Hepatocyte (in vitro differentiated cells): Measurements from ENCODE around the gene NUP43. TPM values are rescaled to one million over a fixed set of nuclear protein-coding genes. Genes with fewer than 3 reads are reported as not detected.
A peak's percentile ranks its signal among the peaks of the same experiment; 100 is the strongest.

Experiments
- DNase-seq: peaks from one replicate; pipeline ENCODE4 v3.0.0-alpha.2; 2016; ENCODE audit warnings: low spot score
- H2AFZ ChIP-seq: fragments of 200-600 bp; sonication (generic); 2 replicates; pipeline ENCODE4 v1.6.0; 2016; ENCODE audit warnings: antibody characterized with exemption, mild to moderate bottlenecking
- H3K27ac ChIP-seq: fragments of 200-600 bp; sonication (generic); 2 replicates; pipeline ENCODE4 v1.5.1; 2016; ENCODE audit warnings: mild to moderate bottlenecking
- H3K27me3 ChIP-seq: fragments of 200-600 bp; sonication (generic); 2 replicates; pipeline ENCODE4 v1.6.1; 2016
- H3K36me3 ChIP-seq: fragments of 200-600 bp; sonication (generic); replicated peaks from 2 replicates; pipeline ENCODE4 v1.5.1; 2016; ENCODE audit warnings: low read depth; ENCODE audit not compliant: insufficient read depth
- H3K4me1 ChIP-seq: fragments of 200-600 bp; sonication (generic); 2 replicates; pipeline ENCODE4 v1.5.1; 2016; ENCODE audit warnings: mild to moderate bottlenecking, moderate library complexity; ENCODE audit not compliant: insufficient read depth
- H3K4me2 ChIP-seq: fragments of 200-600 bp; sonication (generic); 2 replicates; pipeline ENCODE4 v1.6.0; 2016
- H3K4me3 ChIP-seq: fragments of 200-600 bp; sonication (generic); 2 replicates; pipeline ENCODE4 v1.5.1; 2016; ENCODE audit warnings: mild to moderate bottlenecking
- H3K79me2 ChIP-seq: fragments of 200-600 bp; sonication (generic); 2 replicates; pipeline ENCODE4 v1.6.0; 2017; ENCODE audit warnings: mild to moderate bottlenecking
- H3K9me2 ChIP-seq: fragments of 200-600 bp; sonication (generic); replicated peaks from 2 replicates; pipeline ENCODE4 v1.6.0; 2017; ENCODE audit warnings: mild to moderate bottlenecking; ENCODE audit not compliant: insufficient read depth
- H3K9me3 ChIP-seq: fragments of 200-600 bp; sonication (generic); 2 replicates; pipeline ENCODE4 v1.5.1; 2016; ENCODE audit warnings: low read depth, mild to moderate bottlenecking
- H4K20me1 ChIP-seq: fragments of 200-600 bp; sonication (generic); 2 replicates; pipeline ENCODE4 v1.6.0; 2016; ENCODE audit warnings: mild to moderate bottlenecking; ENCODE audit not compliant: insufficient read depth, poor library complexity, severe bottlenecking
- CTCF ChIP-seq: fragments of 200-600 bp; sonication (generic); IDR thresholded peaks from 2 replicates; pipeline ENCODE4 v1.5.1; 2016; ENCODE audit warnings: antibody characterized with exemption, mild to moderate bottlenecking; ENCODE audit not compliant: poor library complexity
- EZH2 ChIP-seq: fragments of 200-600 bp; sonication (generic); IDR thresholded peaks from 2 replicates; pipeline ENCODE4 v1.6.1; 2016; ENCODE audit warnings: antibody characterized with exemption, mild to moderate bottlenecking, borderline replicate concordance
- EZH2phosphoT487 ChIP-seq: fragments of 200-600 bp; sonication (generic); IDR thresholded peaks from one replicate; pipeline ENCODE4 v1.6.1; 2018; ENCODE audit warnings: antibody characterized with exemption, mild to moderate bottlenecking, low read depth, moderate library complexity; ENCODE audit not compliant: unreplicated experiment, severe bottlenecking
- WGBS: methylation state at CpG from one replicate; pipeline ENCODE4 v1.1.6; 2016; ENCODE audit warnings: low lambda C conversion rate; ENCODE audit errors: missing lambda C conversion rate; 5-methylcytosine and 5-hydroxymethylcytosine counted together
- polyA plus RNA-seq: library from polyadenylated mRNA; unstranded; fragments of >200 nt; fragmentation: Nextera tagmentation; extraction: Ambion mirVana; gene quantifications from 2 replicates; pipeline ENCODE4 v1.2.1, GENCODE V29; 2016
- total RNA-seq: library from RNA; depleted of rRNA; stranded (reverse); fragments of >200 nt; gene quantifications from 2 replicates; pipeline ENCODE4 v1.2.3, GENCODE V29; 2014

Gene NUP43
- total and polyA plus RNA-seq, 2 experiments from 2014 or later = 9.8 to 37.2 TPM

- TF ChIP-seq EZH2 (no peak), EZH2phosphoT487 (no peak)
- H3K9me2 ChIP-seq = no peaks in the 10 kb centered on the region
- H3K27me3 ChIP-seq = no peaks in the 10 kb centered on the region
- no peak overlapping the region for H3K27ac ChIP-seq
- DNase-seq = no peak
- no peaks in the 10 kb centered on the region for H3K9me3 ChIP-seq
- no peak overlapping the region for H3K4me3 ChIP-seq
- H3K4me1 ChIP-seq = no peaks in the 10 kb centered on the region
- WGBS = 100% methylated on average over 1 of the region's 1 CpG
- no peak overlapping the region for H2AFZ ChIP-seq
- H3K4me2 ChIP-seq = no peak overlapping the region
- H3K79me2 ChIP-seq = no peaks in the 10 kb centered on the region
- no peaks in the 10 kb centered on the region for H4K20me1 ChIP-seq
- no peaks in the 10 kb centered on the region for H3K36me3 ChIP-seq
Observed at GRCh38 chr6:149734915-149735314, 11.4 kb downstream of the NUP43 start.

- DNase-seq = no peak
- H2AFZ ChIP-seq = no peak overlapping the region
- no peak for TF ChIP-seq CTCF
- TF ChIP-seq EZH2phosphoT487 = no peak
- TF ChIP-seq EZH2 = no peak
- H4K20me1 ChIP-seq = no peaks in the 10 kb centered on the region
- no peak overlapping the region for H3K4me2 ChIP-seq
- peaks cover 4% of the 10 kb centered on the region for H3K4me1 ChIP-seq
- no peak overlapping the region for H3K4me3 ChIP-seq
- no peaks in the 10 kb centered on the region for H3K9me2 ChIP-seq
- no peaks in the 10 kb centered on the region for H3K36me3 ChIP-seq
- no peaks in the 10 kb centered on the region for H3K9me3 ChIP-seq
- WGBS = 95% methylated on average over 2 of the region's 2 CpGs
- H3K27me3 ChIP-seq = no peaks in the 10 kb centered on the region
- H3K27ac ChIP-seq = no peak overlapping the region
- no peaks in the 10 kb centered on the region for H3K79me2 ChIP-seq
Observed at GRCh38 chr6:149733089-149733720, 13.1 kb downstream of the NUP43 start.

GRCh38 chr6:149729824-149730223 is 16.5 kb downstream of the NUP43 start:
- no peak for DNase-seq
- 98% methylated on average over 8 of the region's 8 CpGs for WGBS
- H2AFZ ChIP-seq = no peak overlapping the region
- no peak overlapping the region for H3K27ac ChIP-seq
- no peak overlapping the region for H3K4me3 ChIP-seq
- H4K20me1 ChIP-seq = no peaks in the 10 kb centered on the region
- no peak for TF ChIP-seq CTCF
- TF ChIP-seq EZH2 = no peak
- no peak for TF ChIP-seq EZH2phosphoT487
- H3K9me3 ChIP-seq = no peaks in the 10 kb centered on the region
- H3K79me2 ChIP-seq = no peaks in the 10 kb centered on the region
- no peaks in the 10 kb centered on the region for H3K27me3 ChIP-seq
- H3K36me3 ChIP-seq = no peaks in the 10 kb centered on the region
- H3K4me1 ChIP-seq = peaks cover 4% of the 10 kb centered on the region
- H3K4me2 ChIP-seq = no peak overlapping the region
- no peaks in the 10 kb centered on the region for H3K9me2 ChIP-seq

GRCh38 chr6:149728499-149729234 is 17.7 kb downstream of the NUP43 start:
- Histone ChIP-seq H3K9me2 (no peaks in the 10 kb centered on the region), H3K4me1 (peaks cover 4% of the 10 kb centered on the region), H3K79me2 (no peaks in the 10 kb centered on the region), H3K4me3 (no peak overlapping the region), H3K36me3 (no peaks in the 10 kb centered on the region), H3K9me3 (no peaks in the 10 kb centered on the region), H4K20me1 (no peaks in the 10 kb centered on the region), H3K27ac (peak overlapping the region; percentile 71), H3K27me3 (no peaks in the 10 kb centered on the region), H2AFZ (peak overlapping the region; percentile 24), H3K4me2 (peak overlapping the region; percentile 53)
- DNase-seq = peak; percentile 22
- TF ChIP-seq CTCF (no peak), EZH2phosphoT487 (no peak), EZH2 (no peak)
- WGBS = 87% methylated on average over 5 of the region's 5 CpGs
